Neutrophil (primary cell): ENCODE results near the gene LAMTOR1.
"Not testable (repeated sequence)": the region's sequence is repeated elsewhere in the genome, so short reads cannot be mapped to it uniquely, and the experiment has no call there.

Experiments
- H3K27ac ChIP-seq: fragments of 200-600 bp; sonication (generic); 2 replicates; pipeline ENCODE4 v1.5.1; 2016; ENCODE audit warnings: mild to moderate bottlenecking, moderate library complexity
- H3K27me3 ChIP-seq: fragments of 200-600 bp; sonication (generic); 2 replicates; pipeline ENCODE4 v1.6.0; 2016; ENCODE audit warnings: mild to moderate bottlenecking
- H3K36me3 ChIP-seq: fragments of 200-600 bp; sonication (generic); 2 replicates; pipeline ENCODE4 v1.5.1; 2017
- H3K4me1 ChIP-seq, 2 experiments: fragments of 200-600 bp in 1 of 2; sonication (generic) in 1 of 2; 1 replicate in 1 of 2; 2 replicates in 1 of 2; pipeline versions ENCODE4 v1.5.1 to v1.6.1; 2013 to 2016; ENCODE audit warnings: low read depth in 1 of 2, low read length in 1 of 2, mild to moderate bottlenecking in 1 of 2, moderate library complexity in 1 of 2; ENCODE audit not compliant: control insufficient read depth in 1 of 2, insufficient read depth in 1 of 2
- H3K4me3 ChIP-seq, 2 experiments: fragments of 200-600 bp in 1 of 2; sonication (generic) in 1 of 2; 1 replicate in 1 of 2; 2 replicates in 1 of 2; pipeline ENCODE4 v1.5.1; 2013 to 2016; ENCODE audit warnings: low read depth in 1 of 2, low read length in 1 of 2, mild to moderate bottlenecking in 1 of 2, moderate library complexity in 1 of 2
- H3K9me3 ChIP-seq: fragments of 200-600 bp; sonication (generic); 2 replicates; pipeline ENCODE4 v1.5.1; 2016
- TF ChIP-seq, protein P1 (sequence below): fragments of 200-600 bp; sonication (generic); IDR thresholded peaks from 2 replicates; pipeline ENCODE4 v1.5.1; 2016; ENCODE audit warnings: antibody characterized with exemption

The LAMTOR1 gene

DNA sequence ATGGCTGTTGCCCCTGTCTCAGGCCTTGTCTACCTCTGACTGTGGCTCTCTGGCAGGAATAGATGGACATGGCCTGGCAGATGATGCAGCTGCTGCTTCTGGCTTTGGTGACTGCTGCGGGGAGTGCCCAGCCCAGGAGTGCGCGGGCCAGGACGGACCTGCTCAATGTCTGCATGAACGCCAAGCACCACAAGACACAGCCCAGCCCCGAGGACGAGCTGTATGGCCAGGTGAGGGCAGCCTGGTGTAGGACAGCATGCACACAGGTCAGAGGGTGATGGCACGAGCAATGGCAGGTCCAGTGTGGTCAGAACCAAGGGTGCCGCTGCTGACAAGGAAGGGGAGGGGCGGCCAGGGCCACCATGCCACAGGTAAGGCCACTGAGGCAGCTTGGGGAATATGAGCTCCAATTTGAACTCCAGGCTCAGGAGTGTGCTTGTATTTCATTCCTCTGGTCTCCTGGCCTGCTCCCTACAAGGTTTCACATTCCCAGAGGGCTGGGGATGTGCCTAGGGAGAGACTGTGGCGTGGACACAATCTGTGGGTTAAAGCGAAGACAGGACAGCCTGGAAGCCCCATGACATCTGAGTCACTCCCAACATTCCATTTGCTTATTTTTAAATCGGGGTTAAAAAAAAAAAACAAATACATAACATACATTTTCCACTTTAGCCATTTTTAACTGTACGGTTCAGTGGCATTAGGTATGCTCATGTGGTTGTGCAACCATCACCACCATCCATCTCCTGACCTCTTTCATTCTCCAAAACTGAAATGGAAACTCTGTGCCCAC, 33.0 kb upstream of the LAMTOR1 start:
- no peaks in the 10 kb centered on the region for H3K9me3 ChIP-seq
- TF ChIP-seq, protein P1, sequence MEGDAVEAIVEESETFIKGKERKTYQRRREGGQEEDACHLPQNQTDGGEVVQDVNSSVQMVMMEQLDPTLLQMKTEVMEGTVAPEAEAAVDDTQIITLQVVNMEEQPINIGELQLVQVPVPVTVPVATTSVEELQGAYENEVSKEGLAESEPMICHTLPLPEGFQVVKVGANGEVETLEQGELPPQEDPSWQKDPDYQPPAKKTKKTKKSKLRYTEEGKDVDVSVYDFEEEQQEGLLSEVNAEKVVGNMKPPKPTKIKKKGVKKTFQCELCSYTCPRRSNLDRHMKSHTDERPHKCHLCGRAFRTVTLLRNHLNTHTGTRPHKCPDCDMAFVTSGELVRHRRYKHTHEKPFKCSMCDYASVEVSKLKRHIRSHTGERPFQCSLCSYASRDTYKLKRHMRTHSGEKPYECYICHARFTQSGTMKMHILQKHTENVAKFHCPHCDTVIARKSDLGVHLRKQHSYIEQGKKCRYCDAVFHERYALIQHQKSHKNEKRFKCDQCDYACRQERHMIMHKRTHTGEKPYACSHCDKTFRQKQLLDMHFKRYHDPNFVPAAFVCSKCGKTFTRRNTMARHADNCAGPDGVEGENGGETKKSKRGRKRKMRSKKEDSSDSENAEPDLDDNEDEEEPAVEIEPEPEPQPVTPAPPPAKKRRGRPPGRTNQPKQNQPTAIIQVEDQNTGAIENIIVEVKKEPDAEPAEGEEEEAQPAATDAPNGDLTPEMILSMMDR = no peak
- peak overlapping the region; percentile 73 to 91 for H3K4me3 ChIP-seq
- H3K27ac ChIP-seq = peak overlapping the region; percentile 96
- H3K27me3 ChIP-seq = no peaks in the 10 kb centered on the region
- peaks cover 98 to 100% of the 10 kb centered on the region in 2 experiments for H3K4me1 ChIP-seq
- H3K36me3 ChIP-seq = peaks cover 43% of the 10 kb centered on the region

DNA sequence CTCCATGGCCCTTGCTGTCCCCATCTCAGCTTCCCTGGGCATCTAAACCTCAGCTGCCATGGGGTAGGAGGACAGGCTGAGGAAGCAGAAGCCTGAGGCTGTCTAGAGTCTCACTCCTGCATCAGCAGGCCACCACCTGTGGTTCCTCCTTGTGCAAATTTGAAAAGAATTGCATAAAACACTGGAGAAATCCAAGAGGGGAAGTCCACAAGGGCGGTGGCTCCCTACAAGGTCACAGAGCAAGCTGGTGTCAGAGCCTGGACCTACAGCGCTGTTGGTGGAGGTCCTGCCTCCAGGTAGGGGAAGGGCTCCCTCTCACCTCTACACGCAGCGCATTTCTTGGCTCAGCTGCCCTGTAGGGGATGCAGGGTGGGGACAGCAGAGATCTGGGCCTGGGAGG, 32.4 kb upstream of the LAMTOR1 start, which contains the start of gene FOLR3:
FOLR3 (plus strand) TSS at position 253 of the 400 bp plus-strand sequence. CDS start 228 bp downstream, outside the sequence.
- H3K9me3 ChIP-seq, H3K27me3 ChIP-seq: not testable (repeated sequence)
- TF ChIP-seq, protein P1 = peak; percentile 26
- H3K4me1 ChIP-seq = peaks cover 99 to 100% of the 10 kb centered on the region in 2 experiments
- H3K4me3 ChIP-seq = peak within 1 kb of the TSS; percentile 73 to 91
- peaks cover 37% of the 10 kb centered on the region for H3K36me3 ChIP-seq
- H3K27ac ChIP-seq = peak within 1 kb of the TSS; percentile 96

DNA sequence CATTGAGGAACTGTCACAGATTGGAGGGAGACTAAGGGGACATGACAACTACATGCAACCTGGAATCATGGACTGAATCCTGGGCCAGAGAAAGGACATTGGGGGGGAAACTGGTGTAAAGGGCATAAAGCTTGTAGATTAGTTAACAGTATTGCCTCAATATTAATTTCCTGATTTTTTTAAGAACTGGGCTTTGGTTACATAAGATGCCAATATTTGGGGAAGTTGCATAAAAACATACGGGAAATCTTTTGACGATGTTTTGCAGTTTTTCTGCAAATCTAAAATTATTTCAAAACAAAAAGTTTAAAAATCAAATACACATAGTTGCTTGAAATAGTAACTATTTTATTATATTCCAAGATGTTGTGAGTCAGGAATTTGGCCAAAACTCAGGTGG, 29.5 kb upstream of the LAMTOR1 start:
- peak overlapping the region; percentile 96 for H3K27ac ChIP-seq
- TF ChIP-seq, protein P1 = no peak
- H3K4me3 ChIP-seq = peak overlapping the region; percentile 25 to 43
- H3K27me3 ChIP-seq = no peaks in the 10 kb centered on the region
- peaks cover 9% of the 10 kb centered on the region for H3K36me3 ChIP-seq
- H3K4me1 ChIP-seq = peaks cover 89 to 91% of the 10 kb centered on the region in 2 experiments
- H3K9me3 ChIP-seq = no peaks in the 10 kb centered on the region

DNA sequence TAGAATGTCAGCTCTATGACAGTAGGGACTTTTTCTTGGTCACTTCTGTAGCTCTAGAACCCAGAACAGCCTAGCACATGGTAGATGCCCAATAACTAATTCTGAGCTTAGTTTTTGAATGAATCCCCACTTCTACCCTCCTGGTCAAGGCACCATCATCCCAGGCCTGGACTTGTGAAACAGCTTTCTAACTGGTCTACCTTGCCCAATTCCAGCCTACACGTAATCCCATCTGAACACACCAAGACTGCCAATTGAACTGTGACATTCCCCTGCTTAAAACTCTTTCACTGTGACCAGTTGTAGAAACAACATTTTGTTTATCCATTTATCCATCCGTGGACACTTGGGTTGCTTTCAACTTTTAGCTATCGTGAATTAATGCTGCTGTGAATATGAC, 26.3 kb upstream of the LAMTOR1 start:
- TF ChIP-seq, protein P1 = no peak
- H3K27ac ChIP-seq = peak overlapping the region; percentile 29
- H3K9me3 ChIP-seq = no peaks in the 10 kb centered on the region
- H3K27me3 ChIP-seq = no peaks in the 10 kb centered on the region
- no peaks in the 10 kb centered on the region for H3K36me3 ChIP-seq
- H3K4me1 ChIP-seq = peaks cover 65 to 68% of the 10 kb centered on the region in 2 experiments
- no peak overlapping the region for H3K4me3 ChIP-seq

DNA sequence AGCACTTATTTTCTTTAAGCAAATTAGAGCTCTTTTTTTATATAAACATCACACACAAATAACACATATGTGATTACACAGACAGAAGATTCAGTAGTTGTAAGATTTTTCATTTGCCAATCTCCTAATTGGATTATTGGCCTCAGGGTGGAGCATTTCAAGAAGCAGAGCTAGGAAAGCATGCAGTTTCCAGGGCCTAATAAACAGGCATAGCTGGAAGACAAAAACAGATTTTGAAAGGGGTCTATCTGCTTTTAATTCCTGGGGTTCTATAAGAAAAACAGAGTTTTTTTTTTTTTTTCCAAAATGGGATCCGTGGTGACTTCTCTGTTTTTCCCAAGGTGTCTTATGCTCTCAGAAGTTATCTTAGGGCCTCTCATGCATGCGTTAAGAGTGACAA, 24.8 kb upstream of the LAMTOR1 start:
- Histone ChIP-seq H3K4me1 (peaks cover 64 to 65% of the 10 kb centered on the region in 2 experiments), H3K9me3 (no peaks in the 10 kb centered on the region), H3K27me3 (no peaks in the 10 kb centered on the region), H3K4me3 (no peak overlapping the region), H3K36me3 (no peaks in the 10 kb centered on the region), H3K27ac (no peak overlapping the region)
- TF ChIP-seq, protein P1 = no peak
